ENCODE measurements around the gene IL15RA. TPM values are rescaled to one million over a fixed set of nuclear protein-coding genes. Genes with fewer than 3 reads are reported as not detected.

Gene IL15RA
- total RNA-seq, 1 experiment from 2014 or later = 1.9 TPM

GRCh38 chr10:5929442-5929841 lies 47.9 kb downstream of the IL15RA start:
- no peaks in the 10 kb centered on the region for H3K9me3 Mint-ChIP-seq
- no peaks in the 10 kb centered on the region for H3K27me3 Mint-ChIP-seq (ENCODE audit: low read depth)
- no peak overlapping the region for H3K4me3 Mint-ChIP-seq
- H3K4me1 Mint-ChIP-seq = no peaks in the 10 kb centered on the region
- POLR2A ChIA-PET = no interaction called here
- TF ChIP-seq MAX (CRISPR knock-in tag; IDR thresholded peaks at IDR 0.05) = no peak
- TF ChIP-seq TEAD4 (CRISPR knock-in tag; IDR thresholded peaks at IDR 0.05) = no peak
- no peak for TF ChIP-seq MYBL2 (CRISPR knock-in tag; IDR thresholded peaks at IDR 0.05)
- no peak for TF ChIP-seq FOXJ3 (CRISPR knock-in tag; IDR thresholded peaks at IDR 0.05; ENCODE audit: borderline replicate concordance)
- no peak for TF ChIP-seq PRDM15 (CRISPR knock-in tag; IDR thresholded peaks at IDR 0.05)
- TF ChIP-seq AFF4 (CRISPR knock-in tag; IDR thresholded peaks at IDR 0.05; ENCODE audit: borderline replicate concordance) = no peak
- no peak for TF ChIP-seq PREB (CRISPR knock-in tag; IDR thresholded peaks at IDR 0.05; ENCODE audit: borderline replicate concordance)
- no peak for TF ChIP-seq IRF1 (CRISPR knock-in tag; IDR thresholded peaks at IDR 0.05)
- no peak for TF ChIP-seq ATF3 (CRISPR knock-in tag; conservative IDR thresholded peaks at IDR 0.05)
- DNase-seq (ENCODE audit: low spot score) = no peak
- peaks cover 69% of the 10 kb centered on the region for H3K36me3 Mint-ChIP-seq
- H3K27ac Mint-ChIP-seq = no peak overlapping the region
- no peak for ATAC-seq
- CTCF ChIA-PET = no interaction called here

- H3K4me1 Mint-ChIP-seq = no peaks in the 10 kb centered on the region
- no peaks in the 10 kb centered on the region for H3K9me3 Mint-ChIP-seq
- TF ChIP-seq GRHL2 (CRISPR knock-in tag; IDR thresholded peaks at IDR 0.05; ENCODE audit: insufficient replicate concordance, severe bottlenecking) (no peak), ZNF219 (CRISPR knock-in tag; IDR thresholded peaks at IDR 0.05; ENCODE audit: borderline replicate concordance) (no peak), E2F1 (CRISPR knock-in tag; IDR thresholded peaks at IDR 0.05) (no peak), USF2 (CRISPR knock-in tag; IDR thresholded peaks at IDR 0.05) (no peak), ZNF138 (CRISPR knock-in tag; conservative IDR thresholded peaks at IDR 0.05) (no peak)
- no peak overlapping the region for H3K27ac Mint-ChIP-seq
- no peak for DNase-seq (ENCODE audit: low spot score)
- no peak for ATAC-seq
- H3K4me3 Mint-ChIP-seq = no peak overlapping the region
- CTCF ChIA-PET = interaction anchor here (0.6 kb wide), 1 partner anchor 159 kb away, joined by 4 read pairs; no protein-coding TSS in a partner anchor
- POLR2A ChIA-PET = interaction anchor here (0.9 kb wide), 1 partner anchor 9 kb away, joined by 3 read pairs; no protein-coding TSS in a partner anchor
- peaks cover 80% of the 10 kb centered on the region for H3K36me3 Mint-ChIP-seq
- no peaks in the 10 kb centered on the region for H3K27me3 Mint-ChIP-seq (ENCODE audit: low read depth)
These were observed 50.0 kb downstream of the IL15RA start for GRCh38 chr10:5927306-5927705.

All from WTC11 (cell line).